Measurements from ENCODE around the gene DLG1.

DLG1 gene

DNA sequence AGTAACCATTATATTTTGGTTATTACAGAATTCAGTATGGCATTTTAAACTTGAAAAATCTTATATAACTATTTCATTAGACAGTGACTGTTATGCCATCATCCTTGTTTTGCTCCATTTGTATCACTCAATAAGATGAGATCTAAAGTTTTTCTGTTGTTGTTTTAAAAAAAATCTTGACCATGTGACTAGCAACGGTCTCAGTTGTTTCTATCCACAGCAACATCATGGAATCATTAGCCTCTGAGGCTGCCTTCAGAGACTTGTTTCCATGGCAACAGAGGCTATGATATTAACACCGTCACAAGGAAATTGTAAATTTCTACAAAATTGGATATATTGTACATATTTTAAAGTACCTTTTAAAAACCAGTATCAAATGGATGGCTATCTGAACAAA is 129.8 kb downstream of the DLG1 start:
- DNase-seq: peak in 1 of 5 experiments; percentile 13

DNA sequence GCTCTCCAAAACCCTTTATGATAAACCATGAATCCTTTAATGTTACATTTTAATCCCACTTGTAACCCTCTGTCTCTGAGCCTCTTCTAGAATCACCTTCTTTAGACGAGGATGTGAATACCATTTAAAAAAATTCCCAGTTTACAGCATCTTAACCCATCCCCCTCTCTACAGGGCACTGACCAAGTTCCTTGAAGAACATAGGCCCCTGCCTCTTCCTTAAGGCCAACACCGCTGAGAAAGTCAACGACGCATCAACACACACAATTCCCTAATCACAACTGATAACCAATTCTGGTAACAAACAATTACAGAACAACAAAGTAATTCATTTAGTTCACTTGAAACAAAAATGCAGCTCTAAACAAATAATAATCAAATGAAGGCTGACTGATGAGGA is 130.3 kb downstream of the DLG1 start:
- DNase-seq: no peak

DNA sequence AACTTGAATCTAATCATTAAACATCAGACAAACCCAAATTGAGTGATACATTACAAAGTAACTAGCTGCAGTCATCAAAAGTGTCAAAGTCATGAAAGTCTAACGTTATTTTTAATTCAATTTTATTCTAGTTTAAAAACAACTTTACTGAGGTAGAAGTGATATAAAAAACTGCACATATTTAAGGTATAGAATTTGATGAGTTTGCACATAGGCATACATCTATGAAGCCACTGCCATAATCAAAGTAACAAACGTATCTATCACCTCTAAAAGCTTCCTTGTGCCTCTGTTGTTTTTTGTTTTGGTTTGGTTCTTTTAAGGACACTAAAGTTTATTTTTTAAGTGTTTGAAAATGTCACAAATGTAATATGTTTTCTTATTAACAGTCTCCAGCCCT is 130.9 kb downstream of the DLG1 start:
- DNase-seq: no peak

DNA sequence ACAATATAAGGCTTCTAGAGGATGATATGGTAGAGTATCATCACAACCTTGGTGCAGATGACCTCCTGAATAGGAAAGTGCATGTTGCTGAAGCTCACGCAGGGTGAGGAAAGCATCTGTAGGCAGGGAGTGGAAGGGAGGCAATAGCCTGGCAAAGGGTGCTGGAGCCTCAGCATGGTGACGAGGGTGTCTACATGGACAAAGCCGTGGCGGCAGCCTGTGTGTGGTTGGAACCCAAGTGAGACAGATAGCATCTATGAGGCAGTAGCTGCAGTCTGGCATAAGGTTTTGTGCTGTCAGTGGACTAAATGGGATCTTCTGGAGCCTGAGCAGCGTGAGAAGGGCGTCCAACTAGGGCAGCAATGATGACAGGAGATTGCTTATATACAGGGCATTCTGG is 132.5 kb downstream of the DLG1 start:
- no peak for DNase-seq

DNA sequence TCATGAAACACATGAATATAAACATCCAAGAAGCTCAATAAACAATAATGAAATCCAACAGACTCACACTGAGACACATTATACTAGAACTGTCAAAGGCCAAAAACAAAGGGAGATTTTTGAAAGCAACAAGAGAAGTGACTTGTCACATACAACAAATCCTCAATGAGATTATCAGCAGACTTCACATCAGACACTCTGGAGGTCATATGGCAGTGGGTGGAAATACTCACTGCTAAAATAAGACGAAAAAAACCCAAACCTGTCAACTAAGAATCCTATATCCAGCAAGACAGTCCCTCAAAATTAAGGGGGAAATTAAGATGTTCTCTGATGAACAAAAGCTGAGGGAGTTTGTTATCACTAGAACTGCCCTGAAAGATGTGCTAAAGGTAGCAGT is 143.4 kb downstream of the DLG1 start:
- no peak for DNase-seq

DNA sequence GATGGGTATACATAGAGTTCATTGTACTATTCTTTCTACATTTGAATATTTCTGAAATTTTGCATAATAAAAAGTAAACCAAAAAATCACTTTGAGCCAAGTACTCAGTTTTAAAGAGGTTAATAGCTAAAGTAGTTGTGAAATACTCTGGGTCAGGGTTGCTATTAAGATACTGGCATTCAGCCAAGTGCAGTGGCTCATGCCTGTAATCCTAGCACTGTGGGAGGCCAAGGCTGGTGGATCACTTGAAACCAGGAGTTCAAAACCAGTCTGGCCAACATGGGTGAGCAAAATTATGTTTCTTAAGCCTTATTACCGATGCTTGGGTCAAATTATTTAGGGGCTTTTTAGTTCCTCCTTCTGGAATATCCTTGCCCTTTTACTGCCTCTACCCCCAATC is 146.8 kb downstream of the DLG1 start:
- DNase-seq: no peak

DNA sequence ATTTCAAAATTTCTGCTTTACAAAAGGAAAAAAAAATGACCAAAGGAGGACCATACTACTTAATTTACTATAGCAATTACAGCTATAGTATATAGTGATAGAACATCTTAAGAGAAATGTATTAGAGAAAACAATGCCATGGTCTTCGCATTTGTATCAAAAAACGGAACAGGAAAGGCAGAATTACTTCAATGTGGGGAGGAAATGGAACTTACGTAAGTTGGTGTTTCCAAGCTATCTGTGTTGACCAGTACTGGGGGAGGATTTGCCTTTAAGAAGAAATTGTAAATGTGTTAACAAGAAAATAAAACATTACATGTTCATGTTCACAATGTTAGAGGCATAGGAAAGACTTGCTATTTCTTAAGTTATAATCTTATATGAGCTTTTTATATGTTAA is 148.9 kb downstream of the DLG1 start:
- DNase-seq: no peak

DNA sequence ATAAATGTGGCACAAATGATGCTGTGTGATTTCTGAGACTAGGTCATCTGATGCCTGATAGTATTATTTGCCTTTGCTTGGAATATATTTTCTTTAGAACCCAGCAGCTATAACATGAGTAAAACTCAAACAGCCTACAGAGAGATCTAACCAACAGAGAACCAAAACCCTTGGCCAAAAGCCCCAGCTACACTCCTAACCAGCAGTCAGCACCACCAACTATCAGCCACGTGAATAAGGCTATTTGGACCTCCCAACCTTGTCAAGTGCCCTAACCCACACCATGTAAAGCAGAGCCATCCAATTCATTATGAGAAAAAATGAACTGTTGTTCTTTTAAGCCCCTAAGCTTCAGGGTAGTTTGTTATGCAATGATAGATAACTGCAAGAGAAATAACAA is 154.2 kb downstream of the DLG1 start:
- no peak for DNase-seq

DNA sequence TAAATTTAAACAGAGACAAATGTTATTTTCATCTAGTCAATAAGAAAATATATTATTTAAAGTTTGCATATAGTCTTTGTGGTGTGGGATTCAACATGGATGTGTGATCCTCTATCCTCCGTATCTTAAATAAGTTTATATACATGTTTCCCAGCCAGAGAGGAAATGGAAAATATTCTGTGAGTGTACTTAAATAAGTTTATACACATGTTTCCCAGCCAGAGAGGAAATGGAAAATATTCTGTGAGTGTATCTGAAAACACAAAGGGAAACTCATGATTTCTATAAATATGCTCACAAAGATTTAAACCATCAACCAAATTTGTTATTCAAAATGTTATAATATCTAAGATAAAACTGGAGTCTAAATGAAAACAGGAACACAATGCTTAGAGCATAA is 158.8 kb downstream of the DLG1 start:
- no peak for DNase-seq

DNA sequence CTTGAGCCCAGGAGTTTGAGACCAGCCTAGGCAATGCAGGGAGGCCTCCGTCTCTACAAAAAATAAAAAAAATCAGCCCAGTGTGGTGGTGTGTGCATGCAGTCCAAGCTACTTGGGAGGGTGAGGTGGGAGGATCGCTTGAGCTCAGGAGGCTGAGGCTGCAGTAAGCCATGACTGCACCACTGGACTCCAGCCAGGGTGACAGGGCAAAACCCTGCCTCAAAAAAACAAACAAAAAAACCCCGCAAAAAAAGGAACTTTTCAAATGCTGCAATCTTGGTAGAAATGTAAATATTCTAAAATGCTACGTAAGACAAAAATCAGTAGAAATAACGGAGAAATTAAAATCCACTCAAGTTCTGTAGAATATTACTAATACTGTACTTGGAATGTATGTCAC is 160.7 kb downstream of the DLG1 start:
- no peak for DNase-seq

DNA sequence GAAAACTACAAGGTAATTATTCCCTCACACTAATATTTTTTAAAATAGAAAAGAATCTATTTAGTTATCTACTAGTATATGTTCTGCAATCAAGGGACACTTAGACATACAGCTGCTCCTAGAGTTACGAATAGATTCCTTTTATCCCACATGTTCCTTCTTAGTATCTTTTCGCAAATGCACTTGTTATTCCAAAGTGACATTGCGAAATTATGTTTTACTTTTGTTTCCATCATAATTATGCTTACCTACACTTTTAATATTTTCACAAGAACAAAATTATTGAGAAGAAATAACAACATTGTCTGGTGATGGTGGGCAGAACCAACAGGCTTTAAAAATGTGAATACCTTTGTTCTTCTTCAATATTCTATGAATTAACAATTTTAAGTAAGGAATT is 161.7 kb downstream of the DLG1 start:
- DNase-seq: no peak

DNA sequence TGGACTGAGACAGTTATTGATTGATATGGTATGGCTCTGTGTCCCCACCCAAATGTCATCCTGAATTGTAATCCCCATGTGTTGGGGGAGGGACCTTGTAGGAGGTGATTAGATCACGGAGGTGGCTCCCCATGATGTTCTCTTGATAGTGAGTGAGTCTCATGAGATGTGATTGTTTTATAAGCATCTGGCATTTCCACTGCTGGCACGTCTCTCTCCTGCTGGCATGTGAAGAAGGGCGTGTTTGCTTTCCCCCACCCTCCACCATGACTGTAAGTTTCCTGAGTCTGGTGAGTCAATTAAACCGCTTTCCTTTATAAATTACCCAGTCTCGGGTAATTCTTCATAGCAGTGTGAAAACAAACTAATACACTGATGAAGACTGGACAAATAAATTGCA is 163.2 kb downstream of the DLG1 start:
- no peak for DNase-seq

DNA sequence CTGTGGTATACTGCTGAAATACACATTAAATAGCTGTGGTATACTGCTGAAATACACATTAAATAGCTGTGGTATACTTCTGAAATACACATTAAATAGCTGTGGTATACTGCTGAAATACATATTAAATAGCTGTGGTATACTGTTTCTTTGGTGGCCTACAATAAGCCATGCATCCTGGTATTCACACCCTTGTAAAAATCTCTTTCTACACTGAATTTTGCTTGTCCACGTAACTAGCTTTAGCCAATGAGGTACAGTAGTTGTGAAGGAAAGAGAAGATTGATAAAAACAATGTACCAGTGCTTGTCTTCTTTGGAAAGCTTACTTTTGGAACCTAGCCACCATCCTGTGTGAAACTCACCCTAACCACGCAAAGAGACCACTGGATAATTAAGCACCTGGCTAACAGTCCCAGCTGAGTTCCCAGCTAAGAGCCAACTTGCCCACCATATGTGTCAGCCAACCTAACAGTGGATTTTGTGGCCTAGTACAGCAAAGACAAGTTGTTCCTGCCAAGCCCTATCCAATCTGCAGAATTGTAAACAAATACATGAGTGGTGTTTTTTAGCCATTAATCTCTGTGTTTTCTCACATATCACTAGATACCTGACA is 165.4 kb downstream of the DLG1 start:
- DNase-seq: no peak

DNA sequence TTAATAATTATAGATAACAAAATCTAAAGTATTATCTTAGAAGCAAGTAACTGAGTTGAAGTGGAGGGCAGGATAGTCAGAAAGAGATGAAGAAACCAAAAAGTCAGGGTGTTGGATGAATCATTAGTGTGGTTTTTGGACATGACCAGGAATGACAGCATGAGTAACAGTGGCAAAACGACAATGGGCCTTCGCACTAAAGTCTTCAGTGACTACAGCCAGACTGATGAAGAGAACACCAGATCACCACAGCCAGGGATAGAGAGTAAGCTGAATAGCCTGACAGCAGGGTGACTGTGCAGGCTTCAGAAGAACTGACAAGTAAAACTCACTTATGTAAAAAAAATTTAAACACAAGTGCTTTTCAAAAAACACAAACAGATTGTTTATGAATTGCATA is 172.8 kb downstream of the DLG1 start:
- DNase-seq: no peak

DNA sequence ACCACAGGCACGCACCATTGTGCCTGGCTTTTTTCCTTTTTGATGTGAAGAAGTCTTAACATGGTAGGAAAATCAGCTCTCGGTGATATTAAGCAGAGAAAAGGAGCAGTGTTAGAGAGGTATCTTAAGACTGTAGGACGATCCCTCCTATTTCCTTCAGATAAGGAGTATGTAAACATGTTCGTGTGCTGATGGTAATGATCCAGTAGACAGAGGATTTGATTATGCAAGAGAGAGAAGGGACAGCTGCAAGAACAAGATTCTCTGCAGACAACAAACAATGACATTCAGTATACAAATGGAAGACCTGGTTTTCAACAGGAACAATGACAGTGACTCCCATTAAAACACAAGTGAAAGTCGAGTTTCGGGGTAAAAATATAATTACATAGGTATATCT is 173.7 kb downstream of the DLG1 start:
- DNase-seq: no peak

DNA sequence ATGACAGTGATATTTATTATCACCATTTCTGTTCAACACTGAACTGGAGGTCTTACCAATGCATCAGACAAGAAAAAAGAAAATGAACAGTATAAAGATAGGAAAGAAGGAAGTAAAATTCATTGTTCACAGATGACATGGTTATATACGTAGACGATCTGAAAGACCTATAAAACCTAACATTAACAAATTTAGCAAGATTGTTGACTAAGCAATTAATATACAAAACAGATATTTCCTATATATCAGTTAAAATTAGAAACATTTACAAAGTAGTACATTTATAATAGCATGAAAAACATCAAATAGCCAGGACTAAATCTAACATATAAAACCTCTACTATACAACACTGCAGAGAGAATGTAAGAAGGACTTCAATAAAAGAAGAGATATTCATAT is 176.0 kb downstream of the DLG1 start:
- DNase-seq: no peak

DNA sequence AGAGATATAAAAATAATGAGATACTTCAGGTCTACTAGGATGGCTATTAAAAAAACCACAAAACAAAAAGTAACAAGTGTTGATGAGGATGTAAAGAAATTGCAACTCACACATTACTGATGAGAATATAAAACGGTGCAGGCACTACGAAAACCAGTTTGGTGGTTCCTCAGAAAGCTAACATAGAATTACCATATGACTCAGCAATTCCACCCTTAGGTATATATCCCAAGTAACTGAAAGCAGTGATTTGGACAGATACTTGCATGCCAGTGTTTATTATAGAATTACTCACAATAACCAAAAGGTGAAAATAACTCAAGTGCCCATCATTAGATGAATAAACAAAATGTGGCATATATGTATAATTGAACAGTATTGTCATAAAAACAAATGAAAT is 181.3 kb downstream of the DLG1 start:
- peak in 1 of 5 experiments; percentile 55 for DNase-seq

DNA sequence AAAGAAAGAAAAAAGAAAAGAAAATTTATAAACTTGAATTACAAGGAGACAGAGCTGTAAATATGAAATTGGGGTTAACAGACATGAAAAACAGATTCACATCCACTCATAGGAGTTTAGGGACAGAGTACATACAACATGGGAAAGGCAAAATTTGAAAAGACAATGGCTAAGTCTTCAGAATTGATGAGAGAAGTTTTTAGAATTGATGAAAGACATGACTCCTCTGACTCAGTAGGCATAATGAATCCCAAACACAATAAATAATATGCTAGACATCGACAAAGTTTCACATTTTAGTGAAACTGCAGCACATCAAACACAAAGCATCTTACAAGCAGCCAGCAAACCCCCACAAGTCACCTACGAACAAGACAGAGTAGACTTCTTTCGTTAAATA is 184.4 kb downstream of the DLG1 start:
- no peak for DNase-seq

DNA sequence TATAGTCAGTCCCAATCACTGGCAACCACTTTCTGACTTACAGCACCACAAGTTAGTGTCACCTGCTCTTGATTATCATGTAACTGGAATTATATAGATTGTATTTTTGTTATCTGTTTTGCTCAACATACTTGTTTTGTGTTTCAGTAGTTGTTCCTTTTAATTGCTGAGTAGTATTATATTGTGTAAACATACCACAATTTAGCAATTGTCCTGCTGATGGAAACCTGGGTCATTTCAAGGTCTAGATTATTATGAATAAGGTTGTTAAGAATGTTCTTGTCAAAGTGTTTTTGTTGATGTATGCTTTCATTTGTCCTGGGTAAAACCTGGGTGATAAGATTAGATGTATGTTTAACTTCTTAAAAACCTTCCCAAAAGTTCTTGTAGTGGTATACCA is 186.7 kb downstream of the DLG1 start:
- no peak for DNase-seq

DNA sequence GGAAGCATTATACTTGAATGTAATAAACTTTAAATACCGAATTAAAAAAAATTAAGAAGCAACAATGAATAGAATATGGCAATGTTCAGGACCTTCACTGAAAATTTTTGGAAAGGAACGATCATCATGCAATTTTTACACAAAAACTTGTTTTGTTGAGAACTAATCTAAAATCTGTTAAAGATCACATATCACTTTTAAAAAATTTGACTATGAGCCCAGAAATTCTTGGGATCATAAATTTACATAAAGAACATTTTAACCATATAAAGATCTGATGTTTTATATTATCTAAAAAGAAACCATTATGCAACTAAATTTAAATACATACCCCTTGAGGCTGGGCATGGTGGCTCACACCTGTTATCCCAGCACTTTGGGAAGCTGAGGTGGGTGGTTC is 192.6 kb downstream of the DLG1 start:
- no peak for DNase-seq

DNA sequence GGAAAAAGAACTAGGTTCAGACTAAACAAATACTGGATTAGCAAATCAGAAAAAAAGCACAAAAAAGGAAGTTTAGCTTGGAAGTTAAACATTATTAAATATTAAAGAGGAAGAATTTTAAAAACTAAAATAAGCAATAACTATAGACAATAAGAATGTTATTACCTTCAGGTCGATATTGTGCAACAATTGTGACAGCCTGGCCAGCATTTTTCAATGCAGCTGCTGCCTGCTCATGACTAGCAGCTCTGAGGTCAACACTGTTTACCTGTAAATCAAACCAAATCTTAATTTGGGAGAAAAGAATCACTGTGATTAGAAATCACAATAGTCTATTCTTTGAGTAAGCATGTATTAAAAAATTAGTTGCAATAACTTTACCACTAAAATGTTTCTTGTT is 193.7 kb downstream of the DLG1 start:
- no peak for DNase-seq

DNA sequence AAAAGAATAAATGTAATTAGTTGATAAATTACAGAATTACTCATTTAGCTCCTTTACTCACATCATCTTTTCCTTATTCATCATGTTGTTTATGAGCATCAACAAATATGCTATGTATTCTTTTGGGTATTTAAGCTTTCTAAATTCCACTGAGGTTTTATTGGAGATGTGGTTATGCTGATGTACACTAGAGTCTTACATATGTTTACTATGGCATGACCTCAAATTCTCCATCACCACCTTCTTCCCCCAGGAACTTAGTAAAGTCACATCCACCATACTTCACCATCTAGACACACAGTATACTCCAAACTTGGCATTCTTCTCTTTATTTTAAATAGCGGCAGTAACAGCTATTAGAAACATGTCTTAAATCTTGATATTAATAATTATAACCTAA is 194.6 kb downstream of the DLG1 start:
- no peak for DNase-seq

DNA sequence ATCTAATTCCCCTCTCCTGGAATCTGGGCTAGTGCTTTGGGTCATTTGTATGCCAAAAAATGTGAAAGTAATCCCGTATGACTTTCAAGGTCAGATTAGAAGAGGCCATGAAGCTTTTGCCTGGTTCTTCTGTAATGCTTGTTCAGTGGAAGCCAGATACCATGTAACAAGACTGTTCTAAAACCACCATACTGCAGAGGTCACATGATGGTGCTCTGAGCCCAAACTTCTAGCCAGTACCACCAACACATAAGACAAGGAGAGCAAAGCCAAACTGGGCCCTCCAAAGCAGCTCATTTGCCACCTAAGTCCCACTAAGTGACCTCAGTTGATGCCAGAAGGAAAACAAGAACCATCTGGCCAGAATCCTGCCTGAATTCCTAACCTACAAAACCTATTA is 204.5 kb downstream of the DLG1 start:
- DNase-seq: no peak

DNA sequence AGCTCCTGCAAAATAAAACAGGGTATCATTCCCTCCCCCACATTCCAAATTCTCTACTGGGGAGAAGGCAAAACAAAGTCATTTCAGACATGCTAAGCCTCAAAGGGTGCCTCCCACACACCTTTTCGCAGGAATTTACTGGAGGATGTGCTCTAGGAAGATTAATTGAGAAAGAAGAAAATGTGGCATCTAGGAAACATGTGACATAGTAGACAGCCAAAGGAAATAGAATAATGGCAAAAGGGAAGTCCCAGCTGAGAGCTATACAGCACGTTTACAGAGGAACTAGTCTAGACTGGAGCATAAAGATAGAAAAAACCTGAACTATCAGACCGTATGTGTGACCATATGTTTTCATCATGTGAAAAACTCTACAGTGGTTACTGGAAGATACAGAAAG is 210.0 kb downstream of the DLG1 start:
- DNase-seq: no peak

DNA sequence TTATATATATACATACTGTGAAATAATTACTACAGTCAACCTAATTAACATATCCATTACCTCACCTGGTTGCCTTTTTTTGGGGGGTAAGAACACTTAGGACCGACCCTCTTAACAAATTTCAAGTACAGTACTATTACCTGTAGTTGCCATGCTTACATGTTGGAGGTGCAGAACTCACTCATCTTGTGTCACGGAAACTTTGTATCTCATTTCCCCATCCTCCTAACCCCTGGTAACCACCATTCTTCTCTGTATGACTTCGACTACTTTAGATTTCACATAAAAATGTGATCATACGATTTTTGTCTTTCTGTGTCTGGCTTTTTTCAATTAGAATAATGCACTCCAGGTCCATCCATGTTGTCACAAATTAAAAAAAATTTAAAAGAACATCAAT is 213.3 kb downstream of the DLG1 start:
- DNase-seq: peak in 1 of 5 experiments; percentile 18

DNA sequence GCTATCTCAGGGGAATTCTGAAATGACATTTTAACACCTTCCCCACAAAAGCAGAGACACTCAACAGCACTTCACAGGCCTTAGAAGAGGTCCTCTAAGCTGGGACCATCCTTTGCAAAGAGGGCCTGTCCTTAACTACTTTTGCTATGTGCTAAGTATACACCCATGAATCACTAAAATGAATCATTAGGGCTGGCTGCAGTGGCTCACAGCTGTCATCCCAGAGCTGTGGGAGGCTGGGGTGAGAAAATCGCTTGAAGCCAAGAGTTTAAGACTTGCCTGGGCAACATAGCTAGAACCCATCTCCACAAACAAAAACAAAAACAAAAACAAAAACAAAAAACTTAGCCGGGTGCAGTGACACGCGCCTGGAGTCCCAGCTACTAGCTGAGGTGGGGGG is 214.9 kb downstream of the DLG1 start:
- DNase-seq: no peak

Data from T-helper 2 cell (primary cell).